ENCODE measurements around the gene SYTL2.

GRCh38 chr11:85709941-85710702, 100.8 kb downstream of the SYTL2 start:
- TF ChIP-seq CTCF (IDR thresholded peaks at IDR 0.05 in 8 of 11, conservative IDR thresholded peaks at IDR 0.05 in 3 of 11) (no peak), POLR2A (IDR thresholded peaks at IDR 0.05) (no peak)
